A673 (cell line): ENCODE results near the gene RPL32. TPM values are rescaled to one million over a fixed set of nuclear protein-coding genes. Genes with fewer than 3 reads are reported as not detected.
A peak's percentile ranks its signal among the peaks of the same experiment; 100 is the strongest.

Source experiments
- BruUV-seq: library from RNA; stranded (reverse); fragments of 400-500 nt; replicated peaks from 2 replicates; lab custom pipeline; 2021; lab: Mats Ljungman, UMichigan
- CTCF ChIA-PET: fragments of 300-600 bp; sonication (Branson Sonifier 250); formaldehyde crosslinking; loops from one replicate; lab custom pipeline; 2022; ENCODE audit warnings: antibody characterized with exemption; lab: Charles Lee
- POLR2A ChIA-PET: fragments of 300-600 bp; sonication (Branson Sonifier 250); formaldehyde crosslinking; loops from one replicate; lab custom pipeline; 2022; ENCODE audit warnings: antibody characterized with exemption; ENCODE audit not compliant: low non-redundant PET; lab: Charles Lee
- DNase-seq: peaks from one replicate; pipeline ENCODE4 v3.0.0-alpha.2; 2015; ENCODE audit warnings: low spot score
- H3K27ac ChIP-seq: fragments of 200-600 bp; sonication (generic); 2 replicates; pipeline ENCODE4 v1.5.1; 2016; ENCODE audit warnings: mixed run types, low read depth, mild to moderate bottlenecking, mixed read lengths, antibody characterized with exemption, low read length; ENCODE audit not compliant: poor library complexity, severe bottlenecking
- H3K27me3 ChIP-seq: fragments of 200-600 bp; sonication (generic); replicated peaks from 2 replicates; pipeline ENCODE4 v1.6.1; 2017; ENCODE audit warnings: mixed run types, low read depth, mild to moderate bottlenecking, mixed read lengths, antibody characterized with exemption, low read length; ENCODE audit not compliant: insufficient read depth, poor library complexity
- H3K36me3 ChIP-seq: fragments of 200-600 bp; sonication (generic); 2 replicates; pipeline ENCODE4 v1.6.1; 2016; ENCODE audit warnings: mixed run types, mild to moderate bottlenecking, mixed read lengths, antibody characterized with exemption, low read length; ENCODE audit not compliant: insufficient read depth, poor library complexity, severe bottlenecking
- H3K4me1 ChIP-seq: fragments of 200-600 bp; sonication (generic); 2 replicates; pipeline ENCODE4 v1.6.1; 2017; ENCODE audit warnings: mixed run types, mild to moderate bottlenecking, mixed read lengths, antibody characterized with exemption, low read length; ENCODE audit not compliant: insufficient read depth, poor library complexity, severe bottlenecking
- H3K4me3 ChIP-seq: fragments of 200-600 bp; sonication (generic); 2 replicates; pipeline ENCODE4 v1.5.1; 2016; ENCODE audit warnings: low read depth, mixed run types, mild to moderate bottlenecking, mixed read lengths, low read length; ENCODE audit not compliant: poor library complexity, severe bottlenecking
- H3K9me3 ChIP-seq: fragments of 200-600 bp; sonication (generic); 2 replicates; pipeline ENCODE4 v1.6.1; 2016; ENCODE audit warnings: mixed run types, low read depth, mild to moderate bottlenecking, mixed read lengths, antibody characterized with exemption, low read length; ENCODE audit not compliant: poor library complexity, severe bottlenecking
- EZH2 ChIP-seq: fragments of 200-600 bp; sonication (generic); IDR thresholded peaks from 2 replicates; pipeline ENCODE4 v1.6.1; 2017; ENCODE audit warnings: borderline replicate concordance, low read depth, mild to moderate bottlenecking, mixed read lengths, antibody characterized with exemption, low read length; ENCODE audit not compliant: poor library complexity, severe bottlenecking
- intact Hi-C: fragments of 100-400 bp; cut with micrococcal nuclease; formaldehyde crosslinking; loops from one replicate; pipeline ENCODE4 v1.10.0; 2022; ENCODE audit not compliant: unreplicated experiment
- total RNA-seq: library from RNA; stranded (reverse); gene quantifications from 2 replicates; pipeline ENCODE4 v1.2.3, GENCODE V29; 2021
- TF ChIP-seq, protein P1 (sequence below): fragments of 300-800, 200-600 bp; sonication (generic); conservative IDR thresholded peaks from 2 replicates; pipeline ENCODE4 v1.5.1; 2017; ENCODE audit warnings: low read depth, mild to moderate bottlenecking, antibody characterized with exemption, low read length, moderate library complexity, mixed read lengths

The RPL32 gene
- total RNA-seq, 1 experiment from 2014 or later, result 1,684 TPM

- no peaks in the 10 kb centered on the region for H3K27me3 ChIP-seq
- no peak overlapping the region for H3K27ac ChIP-seq
- H3K36me3 ChIP-seq, result no peaks in the 10 kb centered on the region
- CTCF ChIA-PET, result no interaction called here
- no peak for DNase-seq
- H3K4me3 ChIP-seq, result no peak overlapping the region
- no peaks in the 10 kb centered on the region for H3K9me3 ChIP-seq
- POLR2A ChIA-PET, result no interaction called here
- BruUV-seq, result no TSS peak
- intact Hi-C loops, result no loop called here
- TF ChIP-seq EZH2, result no peak
- TF ChIP-seq, protein P1, sequence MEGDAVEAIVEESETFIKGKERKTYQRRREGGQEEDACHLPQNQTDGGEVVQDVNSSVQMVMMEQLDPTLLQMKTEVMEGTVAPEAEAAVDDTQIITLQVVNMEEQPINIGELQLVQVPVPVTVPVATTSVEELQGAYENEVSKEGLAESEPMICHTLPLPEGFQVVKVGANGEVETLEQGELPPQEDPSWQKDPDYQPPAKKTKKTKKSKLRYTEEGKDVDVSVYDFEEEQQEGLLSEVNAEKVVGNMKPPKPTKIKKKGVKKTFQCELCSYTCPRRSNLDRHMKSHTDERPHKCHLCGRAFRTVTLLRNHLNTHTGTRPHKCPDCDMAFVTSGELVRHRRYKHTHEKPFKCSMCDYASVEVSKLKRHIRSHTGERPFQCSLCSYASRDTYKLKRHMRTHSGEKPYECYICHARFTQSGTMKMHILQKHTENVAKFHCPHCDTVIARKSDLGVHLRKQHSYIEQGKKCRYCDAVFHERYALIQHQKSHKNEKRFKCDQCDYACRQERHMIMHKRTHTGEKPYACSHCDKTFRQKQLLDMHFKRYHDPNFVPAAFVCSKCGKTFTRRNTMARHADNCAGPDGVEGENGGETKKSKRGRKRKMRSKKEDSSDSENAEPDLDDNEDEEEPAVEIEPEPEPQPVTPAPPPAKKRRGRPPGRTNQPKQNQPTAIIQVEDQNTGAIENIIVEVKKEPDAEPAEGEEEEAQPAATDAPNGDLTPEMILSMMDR, result no peak
- H3K4me1 ChIP-seq, result peaks cover 8% of the 10 kb centered on the region
These were observed 44.8 kb upstream of the RPL32 start for GRCh38 chr3:12886106-12886679.

DNA sequence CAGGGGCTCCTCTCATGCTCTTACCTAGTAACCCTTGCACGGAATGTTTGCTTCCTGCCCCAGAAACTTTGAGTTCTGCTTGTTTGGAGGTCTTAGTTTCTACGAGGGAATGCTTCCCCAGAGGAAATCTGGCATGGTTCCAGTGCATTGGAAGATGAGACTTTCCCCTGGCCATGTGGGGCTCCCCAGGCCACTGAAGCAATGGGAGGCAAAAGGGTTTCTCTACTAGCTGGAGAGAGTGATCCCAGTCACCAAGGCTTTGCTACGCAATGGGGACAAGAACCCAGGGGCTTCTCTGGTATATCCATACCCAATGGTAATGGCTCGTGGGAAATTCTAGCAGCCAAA is 44.2 kb upstream of the RPL32 start:
- POLR2A ChIA-PET, result no interaction called here

DNA sequence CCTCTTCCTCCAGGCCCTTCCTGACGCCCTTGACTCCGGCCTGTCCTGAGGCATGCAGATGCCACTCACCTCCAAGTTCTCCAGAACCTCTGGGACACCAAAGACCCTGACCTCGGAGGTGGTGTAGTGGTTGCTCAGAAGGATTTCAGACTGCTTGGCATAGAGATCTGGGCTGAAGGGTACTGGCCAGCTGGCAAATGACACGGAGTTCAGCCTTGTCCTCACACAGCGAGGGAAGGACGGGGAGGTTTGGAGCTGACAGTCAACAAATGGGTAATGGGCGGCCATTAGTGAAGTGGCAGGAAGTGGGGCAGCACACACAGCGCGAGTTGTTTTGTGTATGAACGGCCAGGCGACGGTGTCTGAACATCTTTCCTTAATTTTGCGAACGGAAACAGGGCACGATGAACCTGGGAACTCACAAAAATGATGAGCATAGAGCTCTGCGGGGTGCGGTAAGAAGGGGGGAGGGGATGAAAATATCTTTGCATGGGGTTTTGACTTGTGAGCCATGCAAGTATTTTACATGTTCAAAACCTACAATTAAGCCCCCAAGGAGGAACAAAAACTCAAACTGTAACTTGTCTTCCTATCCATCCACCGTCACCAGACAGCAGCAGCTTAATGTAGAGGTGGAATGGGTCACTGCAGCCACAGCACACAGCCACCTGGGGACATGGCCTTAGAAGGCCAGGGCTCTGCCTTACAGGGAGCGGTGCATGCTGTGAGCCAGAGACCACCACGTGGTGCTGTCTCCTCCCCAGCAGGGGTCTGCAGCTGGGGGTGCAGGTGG is 43.6 kb upstream of the RPL32 start:
- CTCF ChIA-PET, result no interaction called here
- no peak for DNase-seq
- TF ChIP-seq, protein P1, result no peak
- TF ChIP-seq EZH2, result no peak
- POLR2A ChIA-PET, result no interaction called here
- intact Hi-C loops, result no loop called here
- Histone ChIP-seq H3K4me3 (no peak overlapping the region), H3K36me3 (no peaks in the 10 kb centered on the region), H3K27me3 (no peaks in the 10 kb centered on the region), H3K27ac (no peak overlapping the region), H3K4me1 (peaks cover 8% of the 10 kb centered on the region), H3K9me3 (no peaks in the 10 kb centered on the region)
- no TSS peak for BruUV-seq

More for the DNA sequence above, 44.2 kb upstream of the RPL32 start:
- H3K27ac ChIP-seq, result no peak overlapping the region
- BruUV-seq, result no TSS peak
- intact Hi-C loops, result no loop called here
- no peak for TF ChIP-seq EZH2
- TF ChIP-seq, protein P1, result no peak
- no peak overlapping the region for H3K4me3 ChIP-seq
- H3K9me3 ChIP-seq, result no peaks in the 10 kb centered on the region
- peaks cover 8% of the 10 kb centered on the region for H3K4me1 ChIP-seq
- peak; percentile 22 for DNase-seq
- CTCF ChIA-PET, result no interaction called here
- no peaks in the 10 kb centered on the region for H3K36me3 ChIP-seq
- H3K27me3 ChIP-seq, result no peaks in the 10 kb centered on the region
